IMR-90 (cell line): ENCODE data around the gene EHD4. TPM values are rescaled to one million over a fixed set of nuclear protein-coding genes. Genes with fewer than 3 reads are reported as not detected.

ENCODE experiments used
- ATAC-seq: fragments of 200-7000 bp; cut with Tn5 transposase; 2 replicates; pipeline ENCODE4 v1.9.1; 2020; ENCODE audit warnings: low read depth, mild to moderate bottlenecking, moderate library complexity
- BruUV-seq: library from RNA; stranded (reverse); fragments of 400-500 nt; replicated peaks from 2 replicates; lab custom pipeline; 2021; lab: Mats Ljungman, UMichigan
- CTCF ChIA-PET: fragments of 300-600 bp; formaldehyde crosslinking; extraction: SDS; loops from one replicate; lab custom pipeline; 2021; ENCODE audit warnings: antibody characterized with exemption; lab: Yijun Ruan, JAX
- POLR2A ChIA-PET: fragments of 300-600 bp; sonication (Branson Sonifier 250); formaldehyde crosslinking; loops from one replicate; lab custom pipeline; 2022; ENCODE audit warnings: antibody characterized with exemption; ENCODE audit not compliant: unreplicated experiment; lab: Charles Lee
- DNase-seq: peaks from one replicate; pipeline ENCODE4 v3.0.0; 2013
- H2AFZ ChIP-seq: replicated peaks from 2 replicates; pipeline ENCODE3; 2013; ENCODE audit warnings: low read length, mild to moderate bottlenecking; ENCODE audit not compliant: poor library complexity
- H2AK5ac ChIP-seq: 2 replicates; pipeline ENCODE4 v1.6.1; 2013; ENCODE audit warnings: low read depth, low read length, inconsistent platforms
- H2AK9ac ChIP-seq: replicated peaks from 2 replicates; pipeline ENCODE3; 2013; ENCODE audit warnings: mild to moderate bottlenecking, low read depth, low read length, moderate library complexity; ENCODE audit not compliant: poor library complexity
- H2BK120ac ChIP-seq: 2 replicates; pipeline ENCODE4 v1.6.1; 2013; ENCODE audit warnings: low read depth, low read length, inconsistent platforms
- H2BK15ac ChIP-seq: 3 replicates; pipeline ENCODE4 v1.6.1; 2013; ENCODE audit warnings: low read depth, low read length, inconsistent platforms
- H2BK20ac ChIP-seq: 2 replicates; pipeline ENCODE4 v1.6.1; 2013; ENCODE audit warnings: low read depth, mild to moderate bottlenecking, inconsistent platforms, low read length, moderate library complexity
- H2BK5ac ChIP-seq: 2 replicates; pipeline ENCODE4 v1.6.1; 2013; ENCODE audit warnings: mild to moderate bottlenecking, low read depth, low read length, inconsistent platforms; ENCODE audit not compliant: poor library complexity, severe bottlenecking
- H3K14ac ChIP-seq: replicated peaks from 2 replicates; pipeline ENCODE4 v1.6.1; 2013; ENCODE audit warnings: low read depth, low read length, inconsistent platforms
- H3K18ac ChIP-seq: 2 replicates; pipeline ENCODE4 v1.6.1; 2013; ENCODE audit warnings: low read depth, low read length, control low read depth
- H3K23ac ChIP-seq: 2 replicates; pipeline ENCODE4 v1.6.1; 2013; ENCODE audit warnings: low read depth, low read length, inconsistent platforms
- H3K27ac ChIP-seq: 2 replicates; pipeline ENCODE4 v1.5.1; 2013; ENCODE audit warnings: mild to moderate bottlenecking, control low read depth, low read length; ENCODE audit not compliant: insufficient read depth
- H3K27me3 ChIP-seq: 2 replicates; pipeline ENCODE4 v1.6.1; 2013; ENCODE audit warnings: low read length; ENCODE audit not compliant: control insufficient read depth, insufficient read depth
- H3K36me3 ChIP-seq: 2 replicates; pipeline ENCODE4 v1.6.1; 2013; ENCODE audit warnings: low read length, mixed read lengths; ENCODE audit not compliant: control insufficient read depth, insufficient read depth
- H3K4ac ChIP-seq: 2 replicates; pipeline ENCODE4 v1.6.1; 2013; ENCODE audit warnings: low read depth, low read length, inconsistent platforms
- H3K4me1 ChIP-seq: 2 replicates; pipeline ENCODE4 v1.6.1; 2013; ENCODE audit warnings: low read length, mixed read lengths; ENCODE audit not compliant: control insufficient read depth, insufficient read depth
- H3K4me2 ChIP-seq: 2 replicates; pipeline ENCODE4 v1.6.1; 2013; ENCODE audit warnings: low read depth, mild to moderate bottlenecking, control low read depth, low read length, moderate library complexity
- H3K4me3 ChIP-seq: 2 replicates; pipeline ENCODE4 v1.5.1; 2013; ENCODE audit warnings: low read depth, mild to moderate bottlenecking, control low read depth, low read length, moderate library complexity; ENCODE audit not compliant: insufficient read depth
- H3K56ac ChIP-seq: 2 replicates; pipeline ENCODE4 v1.6.1; 2013; ENCODE audit warnings: low read length, inconsistent platforms; ENCODE audit not compliant: insufficient read depth; ENCODE audit errors: extremely low read depth
- H3K79me1 ChIP-seq, 2 experiments: 2 replicates each; pipeline ENCODE4 v1.6.1; 2013; ENCODE audit warnings: low read length in 2 of 2, inconsistent platforms in 1 of 2, low read depth in 1 of 2
- H3K9ac ChIP-seq: 2 replicates; pipeline ENCODE4 v1.6.1; 2013; ENCODE audit warnings: low read depth, low read length, control low read depth
- H3K9me1 ChIP-seq: 2 replicates; pipeline ENCODE4 v1.6.1; 2013; ENCODE audit warnings: low read length, inconsistent platforms; ENCODE audit not compliant: insufficient read depth
- H3K9me3 ChIP-seq: 2 replicates; pipeline ENCODE4 v1.6.1; 2013; ENCODE audit warnings: low read length; ENCODE audit not compliant: control insufficient read depth, insufficient read depth
- H4K20me1 ChIP-seq: 2 replicates; pipeline ENCODE4 v1.6.1; 2013; ENCODE audit warnings: low read length, inconsistent platforms; ENCODE audit not compliant: insufficient read depth
- H4K5ac ChIP-seq: 2 replicates; pipeline ENCODE4 v1.6.1; 2013; ENCODE audit warnings: mild to moderate bottlenecking, low read depth, low read length, control low read depth
- H4K8ac ChIP-seq, 2 experiments: 2 replicates each; pipeline ENCODE4 v1.6.1; 2013; ENCODE audit warnings: low read depth in 2 of 2, low read length in 2 of 2, control low read depth in 1 of 2, inconsistent platforms in 1 of 2
- H4K91ac ChIP-seq: 2 replicates; pipeline ENCODE4 v1.6.1; 2013; ENCODE audit warnings: low read depth, low read length, inconsistent platforms; ENCODE audit not compliant: insufficient read depth
- CEBPB ChIP-seq: IDR thresholded peaks from 2 replicates; pipeline ENCODE4 v1.6.1; 2012; ENCODE audit warnings: low read depth, low read length, improper control_type of control experiment
- CHD1 ChIP-seq: IDR thresholded peaks from 2 replicates; pipeline ENCODE4 v1.6.1; 2012; ENCODE audit warnings: low read depth, low read length, improper control_type of control experiment
- FOS ChIP-seq: fragments of 150-350 bp; IDR thresholded peaks from 2 replicates; pipeline ENCODE4 v1.6.1; 2016; ENCODE audit warnings: low read depth, low read length
- MAFK ChIP-seq: IDR thresholded peaks from 2 replicates; pipeline ENCODE4 v1.6.1; 2012; ENCODE audit warnings: low read depth, low read length, improper control_type of control experiment
- NFE2L2 ChIP-seq: fragments of 150-350 bp; IDR thresholded peaks from 2 replicates; pipeline ENCODE4 v1.6.1; 2016; ENCODE audit warnings: low read depth, mild to moderate bottlenecking, low read length
- POLR2A ChIP-seq: IDR thresholded peaks from 2 replicates; pipeline ENCODE4 v1.6.1; 2012; ENCODE audit warnings: mild to moderate bottlenecking, low read depth, low read length
- RAD21 ChIP-seq: IDR thresholded peaks from 2 replicates; pipeline ENCODE4 v1.6.1; 2012; ENCODE audit warnings: low read length, improper control_type of control experiment
- RCOR1 ChIP-seq: IDR thresholded peaks from 2 replicates; pipeline ENCODE4 v1.6.1; 2012; ENCODE audit warnings: mild to moderate bottlenecking, low read length, improper control_type of control experiment; ENCODE audit not compliant: insufficient replicate concordance
- RFX5 ChIP-seq: IDR thresholded peaks from 2 replicates; pipeline ENCODE4 v1.8.0; 2012; ENCODE audit warnings: low read depth, mild to moderate bottlenecking, low read length, moderate library complexity
- WGBS, 2 experiments: methylation state at CpG; one replicate each; pipeline versions ENCODE4 v1.1.5 to v1.1.7; 2013; ENCODE audit warnings: missing lambda C conversion rate in 2 of 2; ENCODE audit not compliant: insufficient read length in 1 of 2; ENCODE audit errors: extremely low coverage in 2 of 2; 5-methylcytosine and 5-hydroxymethylcytosine counted together
- dilution Hi-C: fragments of 300-500 bp; cut with HindIII; formaldehyde crosslinking; loops from one replicate; pipeline ENCODE4 v1.14.3; 2018; ENCODE audit warnings: low sequenced_read_pairs; ENCODE audit not compliant: unreplicated experiment
- in situ Hi-C: fragments of 300-500 bp; cut with MboI; formaldehyde crosslinking; loops from 3 replicates; pipeline ENCODE4 v1.14.3; 2019; ENCODE audit warnings: low sequenced_read_pairs, inconsistent platforms, mixed read lengths
- intact Hi-C: fragments of 100-400 bp; cut with micrococcal nuclease; formaldehyde crosslinking; loops from 2 replicates; pipeline ENCODE4 v1.10.0; 2022
- polyA plus RNA-seq, 3 experiments: library from polyadenylated mRNA; depleted of rRNA; stranded (reverse); fragments of >200 nt; gene quantifications; 2 replicates each; pipeline ENCODE4 v1.2.3, GENCODE V29; 2012; ENCODE audit warnings: low replicate concordance in 1 of 3
- total RNA-seq: library from RNA; depleted of rRNA; stranded (reverse); fragments of >200 nt; gene quantifications from 2 replicates; pipeline ENCODE4 v1.2.3, GENCODE V29; 2012

EHD4 gene
- total and polyA plus RNA-seq, 2 of the 4 experiments (the other 2 are of a cell fraction): 21.0 to 29.0 TPM

- WGBS, 2 experiments: 100% methylated on average over 2 of the region's 5 CpGs; no CpG with 5 or more reads in 1 of the 2 experiments
- intact Hi-C loops: no loop called here
- no peak for DNase-seq
These were observed 7.3 kb upstream of the EHD4 start for GRCh38 chr15:41979493-41980266.

More at GRCh38 chr15:41979493-41980266, 7.3 kb upstream of the EHD4 start:
- ChIA-PET CTCF (interaction anchor here (1.3 kb wide), 1 partner anchor 15 kb away, joined by 3 read pairs; no protein-coding TSS in a partner anchor), POLR2A (no interaction called here)
- Histone ChIP-seq H3K4me1 (peaks cover 3% of the 10 kb centered on the region; the same call in 1 of the 2 replicates), H3K14ac (no peak overlapping the region), H3K18ac (no peak overlapping the region), H2AFZ (no peak overlapping the region), H4K8ac (no peak overlapping the region), H3K9me1 (0 out of 2 replicates have a peak, but pooled peaks cover 3% of the 10 kb centered on the region), H2BK120ac (no peak overlapping the region), H3K4ac (no peak overlapping the region), H3K23ac (no peak overlapping the region), H3K36me3 (no peaks in the 10 kb centered on the region), H2AK9ac (peak overlapping the region; percentile 79), H4K91ac (no peak overlapping the region), H3K79me1 (no peaks in the 10 kb centered on the region), H4K5ac (no peak overlapping the region), H3K4me2 (no peak overlapping the region), H3K9ac (no peak overlapping the region), H3K27ac (no peak overlapping the region), H3K27me3 (peaks cover 14% of the 10 kb centered on the region), H3K4me3 (no peak overlapping the region), H3K56ac (no peak overlapping the region), H2BK20ac (no peak overlapping the region), H2BK5ac (no peak overlapping the region), H3K9me3 (no peaks in the 10 kb centered on the region), H2AK5ac (no peak overlapping the region), H4K20me1 (no peaks in the 10 kb centered on the region), H2BK15ac (no peak overlapping the region)
- in situ Hi-C loops: no loop called here
- TF ChIP-seq RFX5 (no peak), RAD21 (no peak), MAFK (no peak), CHD1 (no peak), CEBPB (no peak), NFE2L2 (no peak), RCOR1 (no peak), FOS (no peak), POLR2A (no peak)
- no peak for ATAC-seq
- dilution Hi-C loops: no loop called here
- no TSS peak for BruUV-seq
